GM12892 (cell line): ENCODE measurements around the gene SLF2.

Experiments used
- POLR2A ChIP-seq: IDR thresholded peaks from 2 replicates; pipeline ENCODE4 v1.6.1; 2011; ENCODE audit warnings: low read depth, low read length, control low read depth
- POLR2AphosphoS5 ChIP-seq: IDR thresholded peaks from 2 replicates; pipeline ENCODE4 v1.6.1; 2011; ENCODE audit warnings: low read depth, low read length, control low read depth
- TAF1 ChIP-seq: IDR thresholded peaks from 2 replicates; pipeline ENCODE4 v1.6.1; 2011; ENCODE audit warnings: low read depth, mild to moderate bottlenecking, control low read depth, low read length, borderline replicate concordance

- no peak for TF ChIP-seq POLR2A
- TF ChIP-seq TAF1: no peak
- no peak for TF ChIP-seq POLR2AphosphoS5
These were observed 81.4 kb downstream of the SLF2 start for GRCh38 chr10:100993986-100994708.
